Upper lobe of left lung (tissue), 6 donors: ENCODE measurements around the gene PPP3CA. TPM values are rescaled to one million over a fixed set of nuclear protein-coding genes. Genes with fewer than 3 reads are reported as not detected.

Experiments used
- ATAC-seq, 2 donors: fragments of 200-7000 bp; cut with Tn5 transposase; one replicate each; pipeline ENCODE4 v1.9.1; 2022; ENCODE audit warnings: mild to moderate bottlenecking in 2 of 2, moderate library complexity in 2 of 2; ENCODE audit not compliant: low FRiP score in 2 of 2
- DNase-seq, 2 donors: peaks; one replicate each; pipeline ENCODE4 v3.0.0-alpha.2; 2019 to 2020
- H3K27ac ChIP-seq, 4 donors: fragments of 200-600 bp; sonication (generic); one replicate each; pipeline ENCODE4 v1.5.1; 2016 to 2019
- H3K27me3 ChIP-seq, 4 donors: fragments of 200-600 bp; sonication (generic); one replicate each; pipeline ENCODE4 v1.5.1; 2017 to 2019
- H3K36me3 ChIP-seq, 4 donors: fragments of 200-600 bp; sonication (generic); one replicate each; pipeline ENCODE4 v1.5.1; 2016 to 2019
- H3K4me1 ChIP-seq, 4 donors: fragments of 200-600 bp; sonication (generic); one replicate each; pipeline ENCODE4 v1.5.1; 2018 to 2019
- H3K4me3 ChIP-seq, 4 donors: fragments of 200-600 bp; sonication (generic); one replicate each; pipeline ENCODE4 v1.5.1; 2017 to 2019; ENCODE audit warnings: mild to moderate bottlenecking in 2 of 4, moderate library complexity in 1 of 4
- H3K9me3 ChIP-seq, 4 donors: fragments of 200-600 bp; sonication (generic); one replicate each; pipeline ENCODE4 v1.5.1; 2018 to 2019
- CTCF ChIP-seq, 6 experiments: fragments of 450-650 bp in 4 of 6; fragments of 200-600 bp in 2 of 6; sonication (generic) in 2 of 6; IDR thresholded peaks; one replicate each; pipeline ENCODE4 v1.5.1; 2016 to 2019; ENCODE audit warnings: antibody characterized with exemption in 6 of 6
- EP300 ChIP-seq, 4 donors: sonication (generic); formaldehyde crosslinking; IDR thresholded peaks; one replicate each; pipeline ENCODE4 v1.5.1; 2017; ENCODE audit warnings: antibody characterized with exemption in 4 of 4, control low read depth in 2 of 4
- POLR2A ChIP-seq, 4 donors: fragments of 450-650 bp; IDR thresholded peaks; one replicate each; pipeline ENCODE4 v1.5.1; 2016 to 2017; ENCODE audit warnings: antibody characterized with exemption in 4 of 4, mild to moderate bottlenecking in 2 of 4
- POLR2AphosphoS5 ChIP-seq, 2 donors: sonication (generic); formaldehyde crosslinking; IDR thresholded peaks; one replicate each; pipeline ENCODE4 v1.5.1; 2017; ENCODE audit warnings: antibody characterized with exemption in 2 of 2
- WGBS, 2 donors: methylation state at CpG; one replicate each; pipeline ENCODE4 v1.1.5; 2017 to 2018; 5-methylcytosine and 5-hydroxymethylcytosine counted together
- total RNA-seq, 6 donors: library from RNA; depleted of rRNA in 4 of 6; stranded (reverse); fragments of >200 nt in 4 of 6; gene quantifications; one replicate each; pipeline versions ENCODE4 v1.1.0 to v1.2.1, GENCODE V29; 2016 to 2021
- donor health status: DM: no; HTN: no; CAD: no; lungs with moderate emphysema.
- donor health status: DM: no; HTN: yes; CAD: no; lungs with severe emphysema.

PPP3CA gene
- total RNA-seq, 6 donors from 2014 or later, result 28.3 to 62.0 (median 50.0) TPM

GRCh38 chr4:101346351-101347266 is 717 bp downstream of the PPP3CA start:
- peak overlapping the region; percentile 91 to 99 (median 98) for H3K27ac ChIP-seq
- no peaks in the 10 kb centered on the region for H3K36me3 ChIP-seq
- WGBS, 2 donors, result 0% methylated on average over 29 to 50 of the region's 93 CpGs
- no peaks in the 10 kb centered on the region for H3K27me3 ChIP-seq
- DNase-seq (peak; percentile 76 to 92), ATAC-seq (peak in 1 of 2 donors; percentile 44)
- TF ChIP-seq EP300 (IDR thresholded peaks at IDR 0.05) (no peak), POLR2AphosphoS5 (IDR thresholded peaks at IDR 0.05) (peak in 1 of 2 donors; percentile 14), CTCF (IDR thresholded peaks at IDR 0.05) (peak in 1 of 6 experiments; percentile 27), POLR2A (IDR thresholded peaks at IDR 0.05) (no peak)
- H3K4me3 ChIP-seq, result peak overlapping the region; percentile 85 to 98 (median 95)
- H3K4me1 ChIP-seq, result peaks cover 20 to 31% (median 25%) of the 10 kb centered on the region in 4 donors
- H3K9me3 ChIP-seq, result no peaks in the 10 kb centered on the region

DNA sequence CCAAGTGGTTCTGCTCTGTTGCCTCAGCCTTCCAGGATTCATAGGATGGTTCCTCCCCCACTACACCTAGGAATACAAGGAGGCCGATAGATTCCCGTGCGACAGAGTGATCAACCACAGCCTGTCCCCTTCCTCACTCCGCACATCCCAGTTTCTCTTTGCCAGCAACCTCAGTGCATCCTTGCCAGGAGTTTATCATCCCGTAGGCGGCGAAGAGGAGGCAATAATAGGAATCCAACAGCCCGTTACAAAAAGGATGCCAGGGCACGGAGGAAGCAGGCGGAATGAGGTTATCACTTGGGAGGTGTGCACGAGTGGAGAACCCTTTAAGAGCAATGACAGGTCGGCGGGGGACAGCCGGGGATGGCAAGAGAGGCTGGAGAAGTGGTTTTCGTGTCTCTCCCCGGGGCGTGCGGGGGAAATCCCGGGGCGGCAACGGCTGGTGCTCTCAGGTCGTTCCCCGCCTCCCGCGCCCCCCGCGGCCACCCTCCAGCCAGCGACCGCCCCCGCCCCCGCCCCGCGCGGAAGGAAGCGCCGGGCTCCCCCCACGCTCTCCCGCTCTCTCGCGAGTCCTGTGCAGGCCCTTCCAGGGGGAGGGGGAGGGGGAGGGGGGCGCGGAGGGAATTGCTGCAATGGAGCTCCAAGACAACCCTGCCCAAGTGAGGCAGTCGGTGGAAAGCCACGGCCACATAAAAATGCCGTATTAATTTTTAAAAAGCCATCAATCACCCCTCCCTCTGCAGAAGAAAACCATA is 1.6 kb downstream of the PPP3CA start:
- H3K9me3 ChIP-seq, result no peaks in the 10 kb centered on the region
- H3K27ac ChIP-seq, result peak overlapping the region; percentile 91 to 99 (median 98)
- no peak for TF ChIP-seq CTCF (IDR thresholded peaks at IDR 0.05)
- no peak for TF ChIP-seq EP300 (IDR thresholded peaks at IDR 0.05)
- TF ChIP-seq POLR2AphosphoS5 (IDR thresholded peaks at IDR 0.05), result no peak
- TF ChIP-seq POLR2A (IDR thresholded peaks at IDR 0.05), result no peak
- peak; percentile 69 to 93 for DNase-seq
- H3K27me3 ChIP-seq, result no peaks in the 10 kb centered on the region
- H3K4me3 ChIP-seq, result peak overlapping the region; percentile 85 to 98 (median 95)
- peaks cover 20 to 31% (median 25%) of the 10 kb centered on the region in 4 donors for H3K4me1 ChIP-seq
- peak in 1 of 2 donors; percentile 34 for ATAC-seq
- H3K36me3 ChIP-seq, result no peaks in the 10 kb centered on the region
- whole genome bisulfite sequencing, 2 donors, result 0% methylated on average over 15 to 20 of the region's 45 CpGs

DNA sequence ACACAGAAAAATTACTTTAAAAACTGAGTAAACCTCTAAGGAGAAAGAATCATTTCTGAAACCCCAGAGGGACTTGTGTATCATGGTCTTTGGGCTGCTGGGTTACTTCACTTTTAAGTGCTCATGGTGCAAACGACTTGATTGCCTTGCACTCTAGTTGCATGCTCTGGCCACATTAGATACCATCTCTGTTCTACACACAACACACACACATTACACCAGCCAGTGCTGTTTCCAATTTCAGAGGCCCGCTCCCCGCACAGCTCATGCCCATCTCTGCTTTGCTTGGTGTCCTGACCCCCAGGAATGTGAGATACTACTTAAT is 2.1 kb downstream of the PPP3CA start:
- Histone ChIP-seq H3K9me3 (no peaks in the 10 kb centered on the region), H3K4me1 (peaks cover 20 to 31% (median 25%) of the 10 kb centered on the region in 4 donors), H3K4me3 (peak overlapping the region; percentile 85 to 98 (median 95)), H3K27ac (peak overlapping the region in 3 of 4 donors; percentile 91 to 99 (median 99)), H3K36me3 (no peaks in the 10 kb centered on the region), H3K27me3 (no peaks in the 10 kb centered on the region)
- TF ChIP-seq POLR2AphosphoS5 (IDR thresholded peaks at IDR 0.05) (no peak), CTCF (IDR thresholded peaks at IDR 0.05) (no peak), POLR2A (IDR thresholded peaks at IDR 0.05) (no peak), EP300 (IDR thresholded peaks at IDR 0.05) (no peak)
- peak in 1 of 2 donors; percentile 20 for DNase-seq
- no peak for ATAC-seq
- 16 to 30% methylated on average over 3 of the region's 3 CpGs for whole genome bisulfite sequencing, 2 donors

DNA sequence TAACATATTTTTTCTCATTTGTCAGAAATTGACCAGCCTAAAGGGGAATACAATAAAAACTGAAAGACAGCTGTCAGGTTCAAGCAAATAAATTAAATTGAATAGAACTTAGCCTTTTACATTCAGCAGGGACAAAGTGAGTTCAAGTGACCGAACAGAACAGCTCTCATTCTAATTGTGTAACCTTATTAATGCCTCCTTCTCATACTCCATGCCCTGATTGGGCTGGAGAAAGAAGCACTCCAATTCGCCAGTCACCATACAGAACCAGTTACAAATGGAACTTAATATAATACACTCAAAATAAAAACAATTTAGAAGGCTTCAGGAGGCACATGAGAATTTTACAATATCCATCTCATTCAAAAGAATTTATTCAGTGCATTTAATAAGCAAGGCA is 8.0 kb downstream of the PPP3CA start:
- ATAC-seq, result no peak
- no peaks in the 10 kb centered on the region for H3K27me3 ChIP-seq
- H3K9me3 ChIP-seq, result no peaks in the 10 kb centered on the region
- no peak overlapping the region for H3K27ac ChIP-seq
- peaks cover 0 to 13% (median 4%) of the 10 kb centered on the region in 4 donors for H3K4me1 ChIP-seq
- TF ChIP-seq POLR2AphosphoS5 (IDR thresholded peaks at IDR 0.05) (no peak), EP300 (IDR thresholded peaks at IDR 0.05) (no peak), CTCF (IDR thresholded peaks at IDR 0.05) (no peak), POLR2A (IDR thresholded peaks at IDR 0.05) (no peak)
- H3K36me3 ChIP-seq, result no peaks in the 10 kb centered on the region
- no peak for DNase-seq
- no peak overlapping the region for H3K4me3 ChIP-seq
- WGBS, 2 donors, result 73 to 84% methylated on average over 2 of the region's 2 CpGs
